Mesenchymal stem cell (in vitro differentiated cells and primary cell): ENCODE data around the gene VIPR2.
"Not testable (repeated sequence)": the region's sequence is repeated elsewhere in the genome, so short reads cannot be mapped to it uniquely, and the experiment has no call there.

ENCODE experiments used
- DNase-seq: peaks from one replicate; pipeline ENCODE4 v3.0.0-alpha.2; 2013
- H2AFZ ChIP-seq: one replicate; pipeline ENCODE4 v1.6.1; 2013; ENCODE audit warnings: low read depth, mild to moderate bottlenecking, control low read depth, inconsistent platforms, low read length, moderate library complexity
- H2AK5ac ChIP-seq: 2 replicates; pipeline ENCODE4 v1.6.1; 2013; ENCODE audit warnings: low read length, moderate library complexity, mild to moderate bottlenecking, inconsistent platforms; ENCODE audit not compliant: severe bottlenecking
- H2BK120ac ChIP-seq: one replicate; pipeline ENCODE4 v1.6.1; 2013; ENCODE audit warnings: low read depth, mild to moderate bottlenecking, inconsistent platforms, low read length, moderate library complexity
- H2BK12ac ChIP-seq, 2 experiments: one replicate each; pipeline ENCODE4 v1.6.1; 2013; ENCODE audit warnings: inconsistent platforms in 2 of 2, low read length in 2 of 2, mild to moderate bottlenecking in 2 of 2, moderate library complexity in 2 of 2, control low read depth in 1 of 2
- H2BK15ac ChIP-seq: one replicate; pipeline ENCODE4 v1.6.1; 2013; ENCODE audit warnings: mild to moderate bottlenecking, low read depth, inconsistent platforms; ENCODE audit not compliant: poor library complexity, severe bottlenecking
- H2BK5ac ChIP-seq: 2 replicates; pipeline ENCODE4 v1.6.1; 2013; ENCODE audit warnings: low read depth, mild to moderate bottlenecking, low read length, control low read depth, inconsistent platforms; ENCODE audit not compliant: poor library complexity, severe bottlenecking
- H3K14ac ChIP-seq, 2 experiments: one replicate each; pipeline ENCODE4 v1.6.1; 2013; ENCODE audit warnings: inconsistent platforms in 2 of 2, low read length in 2 of 2, control low read depth in 1 of 2, mild to moderate bottlenecking in 1 of 2, moderate library complexity in 1 of 2
- H3K18ac ChIP-seq, 2 experiments: one replicate each; pipeline ENCODE4 v1.6.1; 2013; ENCODE audit warnings: inconsistent platforms in 2 of 2, low read length in 2 of 2, control low read depth in 1 of 2, low read depth in 1 of 2, mild to moderate bottlenecking in 1 of 2
- H3K23ac ChIP-seq, 2 experiments: one replicate each; pipeline ENCODE4 v1.6.1; 2013; ENCODE audit warnings: inconsistent platforms in 2 of 2, low read length in 2 of 2, mild to moderate bottlenecking in 2 of 2, moderate library complexity in 2 of 2, control low read depth in 1 of 2
- H3K27ac ChIP-seq: 2 replicates; pipeline ENCODE4 v1.5.1; 2013; ENCODE audit warnings: mild to moderate bottlenecking, moderate library complexity, low read length, control low read depth, inconsistent platforms; ENCODE audit not compliant: poor library complexity, severe bottlenecking
- H3K27me3 ChIP-seq, 2 experiments: 2 replicates each; pipeline versions ENCODE4 v1.6.1 to v1.7.0; 2013; ENCODE audit warnings: low read length in 2 of 2, mild to moderate bottlenecking in 2 of 2, moderate library complexity in 2 of 2, control low read depth in 1 of 2, inconsistent platforms in 1 of 2; ENCODE audit not compliant: control insufficient read depth in 1 of 2, insufficient read depth in 1 of 2
- H3K36me3 ChIP-seq, 2 experiments: 2 replicates each; pipeline versions ENCODE4 v1.6.1 to v1.7.0; 2013; ENCODE audit warnings: low read length in 2 of 2, control low read depth in 1 of 2, inconsistent platforms in 1 of 2, low read depth in 1 of 2, mild to moderate bottlenecking in 1 of 2; ENCODE audit not compliant: insufficient read depth in 2 of 2, control insufficient read depth in 1 of 2
- H3K4ac ChIP-seq, 2 experiments: one replicate each; pipeline ENCODE4 v1.6.1; 2013; ENCODE audit warnings: inconsistent platforms in 2 of 2, low read length in 2 of 2, mild to moderate bottlenecking in 2 of 2, moderate library complexity in 2 of 2, control low read depth in 1 of 2, low read depth in 1 of 2
- H3K4me1 ChIP-seq: 2 replicates; pipeline ENCODE4 v1.6.1; 2013; ENCODE audit warnings: low read depth, low read length, control low read depth; ENCODE audit not compliant: control insufficient read depth, insufficient read depth
- H3K4me2 ChIP-seq: 2 replicates; pipeline ENCODE4 v1.6.1; 2013; ENCODE audit warnings: low read length, mild to moderate bottlenecking, inconsistent platforms; ENCODE audit not compliant: poor library complexity, severe bottlenecking
- H3K4me3 ChIP-seq, 2 experiments: 2 replicates each; pipeline versions ENCODE4 v1.5.1 to v1.7.0; 2013; ENCODE audit warnings: low read length in 2 of 2, mild to moderate bottlenecking in 2 of 2, control low read depth in 1 of 2, low read depth in 1 of 2; ENCODE audit not compliant: insufficient read depth in 1 of 2
- H3K79me1 ChIP-seq: replicated peaks from 2 replicates; pipeline ENCODE4 v1.6.1; 2013; ENCODE audit warnings: mild to moderate bottlenecking, control low read depth, low read length, inconsistent platforms; ENCODE audit not compliant: poor library complexity, severe bottlenecking
- H3K9ac ChIP-seq: 2 replicates; pipeline ENCODE4 v1.7.0; 2013; ENCODE audit warnings: mild to moderate bottlenecking, low read length, moderate library complexity
- H3K9me3 ChIP-seq: 2 replicates; pipeline ENCODE4 v1.7.0; 2013; ENCODE audit warnings: mild to moderate bottlenecking, low read length; ENCODE audit not compliant: control insufficient read depth
- H4K8ac ChIP-seq: one replicate; pipeline ENCODE4 v1.6.1; 2013; ENCODE audit warnings: inconsistent platforms, mild to moderate bottlenecking, low read length, moderate library complexity
- H4K91ac ChIP-seq: one replicate; pipeline ENCODE4 v1.6.1; 2013; ENCODE audit warnings: mild to moderate bottlenecking, low read length, inconsistent platforms
- WGBS: methylation state at CpG from one replicate; pipeline ENCODE4 v1.1.7; 2013; ENCODE audit warnings: mixed read lengths; 5-methylcytosine and 5-hydroxymethylcytosine counted together

Gene VIPR2

DNA sequence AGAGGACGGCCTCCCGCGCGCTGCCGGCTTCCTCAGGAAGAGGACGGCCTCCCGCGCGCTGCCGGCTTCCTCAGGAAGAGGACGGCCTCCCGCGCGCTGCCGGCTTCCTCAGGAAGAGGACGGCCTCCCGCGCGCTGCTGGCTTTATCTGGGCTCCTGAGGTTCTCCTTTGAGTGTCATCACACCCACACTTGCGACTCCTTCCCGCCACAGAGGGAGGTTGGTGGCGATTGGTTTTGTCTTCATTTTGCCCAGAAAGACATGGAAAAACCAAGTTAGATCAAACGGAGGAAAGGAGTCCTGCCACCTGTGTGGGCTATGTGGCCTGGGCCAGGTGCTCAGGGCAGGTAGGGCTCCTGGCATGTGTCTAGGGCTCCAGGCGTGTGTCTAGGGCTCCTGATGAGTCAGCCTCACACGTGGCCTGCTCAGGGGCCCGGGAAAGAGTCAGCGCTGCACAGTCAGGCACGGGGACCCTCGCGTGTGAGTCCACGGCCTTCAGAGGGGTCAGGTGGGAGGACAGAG lies 138.0 kb downstream of the VIPR2 start:
- Histone ChIP-seq H3K4me3 (peak overlapping the region in 1 of 2 experiments; percentile 45), H3K14ac (no peak overlapping the region), H3K23ac (no peak overlapping the region), H2BK120ac (no peak overlapping the region), H4K91ac (no peak overlapping the region), H3K79me1 (no peaks in the 10 kb centered on the region), H3K9ac (no peak overlapping the region), H4K8ac (no peak overlapping the region), H3K27me3 (peaks cover 0 to 13% of the 10 kb centered on the region in 2 experiments), H2BK5ac (no peak overlapping the region), H3K9me3 (no peaks in the 10 kb centered on the region), H2BK15ac (no peak overlapping the region), H3K27ac (no peak overlapping the region), H3K4ac (no peak overlapping the region), H3K18ac (no peak overlapping the region), H3K36me3 (no peaks in the 10 kb centered on the region), H2AK5ac (no peak overlapping the region), H2AFZ (no peak overlapping the region), H2BK12ac (no peak overlapping the region), H3K4me2 (no peak overlapping the region), H3K4me1 (peaks cover 8% of the 10 kb centered on the region)
- 89% methylated on average over 21 of the region's 31 CpGs for WGBS
- no peak for DNase-seq

GRCh38 chr7:159006022-159006609 lies 138.6 kb downstream of the VIPR2 start:
- H3K14ac ChIP-seq, H3K27ac ChIP-seq, H3K23ac ChIP-seq, H2BK15ac ChIP-seq, H4K8ac ChIP-seq, H3K4me3 ChIP-seq, H2AFZ ChIP-seq, H2AK5ac ChIP-seq, H3K9me3 ChIP-seq, H4K91ac ChIP-seq, H2BK5ac ChIP-seq, DNase-seq, H2BK120ac ChIP-seq, H3K36me3 ChIP-seq, H3K9ac ChIP-seq, H3K4ac ChIP-seq, H3K4me1 ChIP-seq, H3K4me2 ChIP-seq, H2BK12ac ChIP-seq, H3K79me1 ChIP-seq, H3K18ac ChIP-seq: not testable (repeated sequence)
- 98% methylated on average over 24 of the region's 69 CpGs for WGBS
- peaks cover 0 to 13% of the 10 kb centered on the region in 2 experiments for H3K27me3 ChIP-seq

DNA sequence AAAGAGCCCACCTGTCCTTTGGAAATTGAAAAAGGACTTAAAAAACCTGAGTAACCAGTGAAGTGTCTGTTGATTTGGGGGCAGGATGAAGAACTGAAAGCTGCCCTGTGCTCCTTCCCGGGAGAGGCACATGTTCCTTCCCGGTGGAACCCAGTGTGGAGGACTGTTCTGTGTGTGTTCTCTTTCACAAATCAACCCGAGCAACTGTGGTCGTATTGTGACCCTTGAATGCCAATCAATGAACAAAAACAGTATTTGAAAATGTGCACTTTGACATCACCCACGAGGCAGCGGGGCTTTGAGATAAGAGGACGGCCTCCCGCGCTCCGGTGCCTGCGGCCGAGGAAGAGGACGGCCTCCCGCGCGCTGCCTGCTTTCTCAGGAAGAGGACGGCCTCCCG lies 139.0 kb downstream of the VIPR2 start:
- H3K9ac ChIP-seq, result no peak overlapping the region
- H4K91ac ChIP-seq, result no peak overlapping the region
- H2AK5ac ChIP-seq, result no peak overlapping the region
- H3K4me2 ChIP-seq, result no peak overlapping the region
- H3K4ac ChIP-seq, result no peak overlapping the region
- H3K18ac ChIP-seq, result no peak overlapping the region
- peaks cover 2% of the 10 kb centered on the region for H3K4me1 ChIP-seq
- H2BK15ac ChIP-seq, result no peak overlapping the region
- no peak for DNase-seq
- no peaks in the 10 kb centered on the region for H3K9me3 ChIP-seq
- 90% methylated on average over 17 of the region's 18 CpGs for WGBS
- H3K23ac ChIP-seq, result no peak overlapping the region
- H3K4me3 ChIP-seq, result no peak overlapping the region
- H2BK12ac ChIP-seq, result no peak overlapping the region
- no peak overlapping the region for H2BK120ac ChIP-seq
- H3K14ac ChIP-seq, result no peak overlapping the region
- no peak overlapping the region for H2AFZ ChIP-seq
- H2BK5ac ChIP-seq, result no peak overlapping the region
- H3K36me3 ChIP-seq, result no peaks in the 10 kb centered on the region
- no peak overlapping the region for H3K27ac ChIP-seq
- H3K79me1 ChIP-seq, result no peaks in the 10 kb centered on the region
- H3K27me3 ChIP-seq, result peaks cover 0 to 18% of the 10 kb centered on the region in 2 experiments
- no peak overlapping the region for H4K8ac ChIP-seq

DNA sequence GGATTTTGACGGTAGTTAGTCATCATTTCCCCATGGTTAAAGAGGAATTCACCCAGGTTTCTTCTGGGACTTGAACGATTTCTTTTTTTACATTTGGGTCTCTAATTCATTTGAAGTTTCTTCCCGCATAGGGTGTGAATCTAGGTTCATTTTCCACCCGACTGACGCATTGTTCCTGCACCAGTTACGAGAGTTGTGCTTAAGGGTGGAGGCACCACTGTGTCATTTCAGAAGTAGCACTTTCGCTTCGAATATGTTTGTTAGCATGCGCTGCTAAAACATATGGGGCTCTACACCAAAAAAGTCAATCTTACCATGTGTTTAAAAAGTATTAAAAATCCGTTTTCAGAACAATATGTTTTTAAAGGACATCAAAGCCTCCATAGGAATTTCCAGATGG lies 140.3 kb downstream of the VIPR2 start:
- Histone ChIP-seq H4K91ac (no peak overlapping the region), H3K36me3 (no peaks in the 10 kb centered on the region), H3K4me1 (peaks cover 2% of the 10 kb centered on the region), H3K4me3 (no peak overlapping the region), H2AK5ac (no peak overlapping the region), H4K8ac (no peak overlapping the region), H3K14ac (no peak overlapping the region), H3K27ac (no peak overlapping the region), H3K4ac (no peak overlapping the region), H2BK120ac (no peak overlapping the region), H3K9ac (no peak overlapping the region), H3K23ac (no peak overlapping the region), H3K9me3 (no peaks in the 10 kb centered on the region), H3K27me3 (peaks cover 0 to 25% of the 10 kb centered on the region in 2 experiments), H2AFZ (no peak overlapping the region), H2BK5ac (no peak overlapping the region), H2BK15ac (no peak overlapping the region), H2BK12ac (no peak overlapping the region), H3K4me2 (no peak overlapping the region), H3K18ac (no peak overlapping the region), H3K79me1 (no peaks in the 10 kb centered on the region)
- DNase-seq, result no peak
- 83% methylated on average over 6 of the region's 10 CpGs for WGBS
